Stimulated activated CD4-positive, alpha-beta T cell treated with anti-CD3 and anti-CD28 coated beads, Interleukin-15, amount 100 ng/mL, for 24 hours (primary cell): Measurements from ENCODE around the gene MAD1L1.
A peak's percentile ranks its signal among the peaks of the same experiment; 100 is the strongest.
"Not testable (repeated sequence)": the region's sequence is repeated elsewhere in the genome, so short reads cannot be mapped to it uniquely, and the experiment has no call there.

Experiments used
- DNase-seq: peaks from one replicate; pipeline ENCODE4 v3.0.0-alpha.2; 2020

Gene MAD1L1

DNA sequence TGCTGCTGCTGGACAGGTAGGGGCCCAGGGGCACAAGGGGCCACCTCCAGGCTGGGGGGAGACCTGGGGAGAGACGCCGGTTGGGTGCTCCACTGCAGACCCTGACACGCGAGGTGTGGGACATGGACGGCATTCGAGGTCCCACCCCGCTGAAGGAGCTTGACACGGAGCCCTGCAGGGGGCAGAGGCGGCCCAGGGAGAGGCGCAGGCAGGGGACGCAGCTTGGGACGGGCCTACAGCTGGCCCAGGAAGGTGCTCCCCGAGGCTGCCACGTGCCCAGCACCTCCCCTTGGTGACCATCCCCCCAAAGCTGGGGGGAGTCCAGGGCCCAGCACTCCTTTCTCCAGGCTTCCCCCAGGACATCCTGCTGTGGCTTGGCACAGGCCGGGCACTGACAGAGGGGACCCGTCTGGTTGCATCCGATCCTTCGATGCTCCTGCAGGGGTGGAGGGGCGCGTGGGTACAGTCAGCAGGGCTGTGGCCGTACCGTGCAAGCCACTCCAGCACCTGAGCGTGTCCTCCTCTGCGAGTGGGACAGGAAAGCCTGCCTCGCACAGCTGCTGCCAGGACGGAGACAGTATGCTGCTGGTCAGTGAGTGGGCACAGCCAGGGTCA, 388.3 kb downstream of the MAD1L1 start:
- DNase-seq = no peak

DNA sequence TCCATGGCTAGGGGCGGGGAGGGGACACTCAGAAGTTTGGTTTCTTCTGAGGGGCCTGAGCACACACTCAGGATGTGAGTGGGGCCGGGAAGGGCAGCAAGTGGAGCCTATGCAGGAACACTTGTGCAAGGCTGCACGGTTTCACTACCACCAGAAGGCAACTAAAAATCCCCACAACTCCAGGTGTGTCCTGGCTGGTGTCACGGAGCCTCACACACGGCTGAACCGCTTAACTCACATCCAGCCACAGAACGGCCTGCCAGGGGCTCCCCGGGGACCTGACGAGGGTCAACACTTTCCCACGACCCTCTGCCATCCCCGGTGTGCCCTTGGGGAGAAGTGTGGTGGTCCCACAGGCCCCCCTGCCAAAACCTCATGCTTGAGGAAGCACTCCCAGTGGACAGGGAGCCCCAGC, 388.8 kb downstream of the MAD1L1 start:
- no peak for DNase-seq

DNA sequence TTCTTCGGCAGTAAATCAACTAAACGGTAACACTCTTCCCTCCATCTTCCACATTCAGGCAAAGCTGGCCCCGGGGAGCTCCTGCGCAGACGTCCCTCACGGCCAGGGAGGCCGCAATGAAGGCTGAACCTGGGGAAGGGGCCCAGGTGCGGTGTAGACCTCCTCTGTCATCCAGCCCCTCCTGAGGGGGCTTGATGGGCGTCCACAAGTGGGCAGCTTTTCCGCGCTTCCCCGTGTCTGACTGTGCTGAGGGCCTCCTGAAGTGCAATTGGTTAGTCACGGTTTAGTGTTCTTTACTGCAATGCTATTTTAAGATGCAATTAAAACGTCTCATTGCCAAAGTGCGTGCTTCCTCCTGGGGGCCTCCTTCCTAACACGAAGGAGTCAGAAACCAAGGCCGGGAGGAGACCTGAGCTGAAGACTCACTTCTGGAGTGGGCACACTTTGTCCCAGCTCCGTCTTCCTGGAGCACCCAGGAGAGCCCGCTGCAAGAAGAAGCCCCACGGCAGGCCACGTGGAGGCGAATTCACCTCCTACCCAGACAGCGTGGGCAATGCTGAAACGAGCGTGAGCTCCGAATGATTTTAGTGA, 389.4 kb downstream of the MAD1L1 start:
- DNase-seq = no peak

DNA sequence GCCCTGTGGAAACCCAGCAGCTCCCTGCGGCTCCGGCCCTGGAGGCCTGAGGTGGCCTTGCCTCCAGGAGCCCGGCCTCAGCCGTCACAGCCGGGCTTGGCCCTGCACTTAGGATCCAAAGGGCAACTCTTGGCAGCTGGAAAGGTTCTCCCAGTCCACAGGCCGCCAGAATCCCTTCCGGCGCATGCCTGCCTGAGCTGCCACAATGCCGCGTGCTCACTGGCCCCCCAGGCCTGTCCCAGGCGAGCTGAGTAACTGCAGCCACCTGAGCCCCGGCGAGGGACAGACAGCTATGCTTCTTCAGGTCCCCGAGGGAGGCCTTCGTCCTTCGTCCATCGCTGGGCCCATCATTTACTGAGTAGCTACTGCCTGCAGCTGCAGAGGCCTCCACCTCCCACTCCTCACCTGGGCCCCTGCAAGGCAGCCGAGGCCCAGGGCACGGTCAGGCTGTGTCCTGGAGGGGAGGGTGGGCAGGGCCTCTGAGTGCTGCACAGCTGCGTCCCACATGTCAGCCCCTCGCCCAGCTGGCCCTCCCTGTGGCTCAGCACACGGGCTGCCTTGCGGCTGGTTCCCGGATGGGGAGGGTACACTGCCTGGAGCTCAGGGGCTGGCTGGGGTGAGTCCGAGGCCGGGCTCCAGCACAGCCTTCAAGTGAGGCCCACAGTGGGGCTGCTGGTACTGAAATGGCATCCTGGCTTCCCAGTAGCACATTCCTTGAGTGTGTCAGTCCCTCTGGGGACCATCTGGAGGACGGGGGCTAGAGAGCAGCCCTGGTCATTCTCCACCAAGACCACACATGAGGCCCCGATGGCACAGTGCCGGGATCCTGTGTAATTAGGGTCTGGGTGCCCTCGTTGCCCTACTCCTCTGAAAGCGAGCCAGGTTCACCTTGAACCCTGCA, 390.2 kb downstream of the MAD1L1 start:
- DNase-seq = no peak

DNA sequence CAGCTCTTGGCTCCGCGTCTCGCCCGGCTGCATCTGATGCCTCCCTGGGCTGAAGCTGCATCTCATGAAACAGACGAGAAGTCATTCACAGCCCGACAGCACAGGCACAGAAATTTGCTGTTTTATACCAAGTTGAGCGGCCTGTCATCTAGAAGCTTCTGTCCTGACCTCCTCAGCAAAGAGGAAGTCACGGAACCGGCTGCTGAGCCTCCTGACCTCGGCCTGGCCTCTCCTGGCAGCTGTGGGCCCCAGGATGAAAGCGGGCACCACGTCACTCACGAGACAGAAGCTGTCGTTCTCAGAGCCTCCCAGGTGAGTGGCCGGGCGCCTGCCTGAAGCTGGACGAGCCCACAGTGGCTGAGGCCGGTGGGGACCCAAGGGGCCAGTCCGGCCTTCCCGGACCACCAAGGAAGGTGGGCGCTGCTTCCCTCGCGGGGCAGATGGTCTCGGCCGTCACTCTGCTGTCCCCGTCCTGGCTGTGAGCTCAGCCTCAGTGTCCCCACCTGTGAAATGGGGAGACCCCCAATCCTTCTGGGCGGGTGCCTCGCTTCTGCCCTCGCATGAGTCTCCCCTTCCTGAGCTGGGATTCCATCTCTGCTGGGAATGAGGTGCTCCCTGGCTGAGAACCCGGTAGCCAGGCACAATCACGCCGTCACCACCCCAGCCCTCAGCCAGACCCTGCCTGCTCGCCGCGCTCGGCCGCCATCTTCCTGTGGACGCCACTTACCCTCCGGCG, 391.3 kb downstream of the MAD1L1 start:
- not testable (repeated sequence) for DNase-seq

DNA sequence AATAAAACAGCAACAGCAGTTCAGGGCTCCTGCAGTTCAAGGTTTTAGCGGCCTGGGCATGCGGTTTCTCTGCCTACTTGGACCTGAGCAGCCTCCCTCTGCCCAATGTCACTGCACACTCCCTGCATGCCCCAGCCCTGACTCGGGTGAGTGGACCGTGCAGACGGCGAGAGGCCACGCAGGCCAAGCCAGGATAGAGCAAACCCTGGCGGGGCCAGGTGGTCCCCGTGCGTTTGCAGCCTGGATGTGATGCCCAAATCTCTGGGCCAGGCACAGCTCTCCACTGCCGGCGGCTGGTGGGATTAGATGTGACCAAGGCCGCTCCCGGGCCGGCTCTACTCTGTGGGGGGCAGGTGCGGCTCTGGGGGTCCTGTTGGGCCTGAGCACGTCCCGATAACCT, 392.0 kb downstream of the MAD1L1 start:
- DNase-seq = not testable (repeated sequence)

DNA sequence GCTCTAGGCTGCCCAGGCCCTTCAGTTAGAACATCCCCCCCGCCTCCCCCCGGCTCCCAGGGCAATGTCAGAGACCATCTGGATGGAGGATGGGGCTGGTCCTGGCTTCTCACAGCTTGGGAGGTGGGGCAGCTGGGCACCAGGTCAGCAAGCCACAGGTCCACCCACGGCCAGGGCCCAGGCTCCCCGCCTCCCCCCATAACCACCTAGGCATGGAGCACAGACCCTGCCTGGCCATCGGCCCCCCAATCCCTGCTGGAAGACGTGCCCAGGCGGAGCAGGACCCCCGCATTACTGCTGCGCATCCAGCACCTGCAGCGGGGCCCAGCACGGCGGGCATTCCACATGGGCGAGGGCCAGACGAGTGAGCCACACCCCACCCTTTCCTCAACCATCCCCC, 393.0 kb downstream of the MAD1L1 start:
- no peak for DNase-seq

DNA sequence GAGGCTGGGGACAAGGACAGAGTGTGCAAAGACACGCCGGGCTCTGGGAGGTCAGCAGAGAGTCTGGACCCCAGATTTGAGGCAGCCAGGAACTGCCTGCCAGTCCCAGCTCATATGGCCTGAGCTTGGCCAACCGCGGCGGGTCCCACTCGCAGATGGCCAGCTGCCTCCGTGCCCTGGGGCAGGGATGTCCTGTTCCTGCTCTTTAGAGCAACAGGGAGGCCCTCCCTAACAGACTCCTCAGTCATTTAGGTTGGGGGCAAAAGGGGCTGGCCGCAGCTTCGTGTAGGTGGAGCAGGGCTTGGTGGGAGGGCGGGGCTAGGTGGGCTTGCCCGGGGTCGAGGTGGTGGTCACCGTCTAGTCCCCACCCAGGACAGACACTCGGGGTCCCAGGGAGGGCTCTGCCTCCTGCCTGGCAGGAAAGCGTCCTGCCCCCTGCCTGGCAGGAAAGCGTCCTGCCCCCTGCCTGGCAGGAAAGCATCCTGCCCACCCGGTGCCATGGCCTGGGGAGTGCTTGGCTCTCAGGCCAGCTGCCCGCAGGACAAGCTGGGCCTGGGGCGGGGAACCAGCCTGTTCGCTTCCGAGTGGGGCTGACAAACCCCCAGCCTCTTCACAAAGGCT, 393.7 kb downstream of the MAD1L1 start:
- not testable (repeated sequence) for DNase-seq

DNA sequence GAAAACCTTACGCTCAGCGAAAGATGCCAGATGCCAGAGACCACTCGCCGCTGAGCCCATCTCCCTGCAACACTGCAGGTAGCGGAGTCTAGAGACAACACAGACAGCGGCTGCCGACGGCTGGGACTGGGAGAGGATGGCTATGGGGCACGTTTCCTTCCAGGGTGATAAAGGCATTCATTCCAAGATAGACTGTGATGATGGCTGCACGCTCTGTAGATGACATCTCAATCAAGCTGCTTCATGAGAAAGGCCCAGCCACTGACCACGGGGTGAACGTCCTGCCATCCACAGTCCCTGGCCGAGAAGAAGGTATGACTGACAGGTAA, 394.2 kb downstream of the MAD1L1 start:
- not testable (repeated sequence) for DNase-seq

DNA sequence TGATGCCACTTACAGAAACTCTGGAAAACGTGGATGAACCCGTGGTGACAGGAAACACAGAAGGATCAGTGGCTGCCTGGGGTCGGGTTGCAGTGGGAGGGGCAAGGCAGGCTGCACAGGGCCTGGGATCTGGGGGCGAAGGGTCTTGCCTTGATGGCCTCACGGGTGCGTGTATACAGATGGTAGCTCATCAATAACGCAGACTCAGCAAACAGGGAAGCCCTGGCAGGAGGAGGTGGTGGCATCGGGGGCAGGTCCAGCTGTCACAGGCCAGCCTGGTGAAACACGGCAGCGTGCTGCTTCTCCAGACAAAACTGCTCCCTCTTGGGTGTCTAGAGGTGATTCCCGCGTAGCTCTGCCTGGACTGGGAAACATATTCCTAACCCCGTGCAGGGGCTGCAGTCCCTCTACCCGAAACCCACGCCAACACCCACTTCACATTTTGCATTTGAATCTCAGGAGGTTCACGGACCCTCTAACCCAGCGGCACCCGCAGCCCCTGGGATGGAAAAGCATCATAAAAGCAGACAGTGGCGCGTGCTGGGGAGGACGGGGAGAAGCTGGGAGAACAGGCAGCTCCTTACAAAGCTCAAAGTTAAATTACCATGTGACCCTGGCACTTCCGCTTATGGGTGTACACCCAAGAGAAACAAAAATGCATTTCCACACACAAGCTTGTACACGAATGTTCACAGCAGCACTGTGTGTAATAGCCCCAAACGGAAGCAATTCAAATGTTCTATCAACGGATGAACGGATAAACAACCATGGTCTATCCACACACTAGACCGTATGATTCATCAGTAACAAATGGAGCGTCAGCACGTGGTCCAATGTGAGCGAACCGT, 394.8 kb downstream of the MAD1L1 start:
- DNase-seq = not testable (repeated sequence)

DNA sequence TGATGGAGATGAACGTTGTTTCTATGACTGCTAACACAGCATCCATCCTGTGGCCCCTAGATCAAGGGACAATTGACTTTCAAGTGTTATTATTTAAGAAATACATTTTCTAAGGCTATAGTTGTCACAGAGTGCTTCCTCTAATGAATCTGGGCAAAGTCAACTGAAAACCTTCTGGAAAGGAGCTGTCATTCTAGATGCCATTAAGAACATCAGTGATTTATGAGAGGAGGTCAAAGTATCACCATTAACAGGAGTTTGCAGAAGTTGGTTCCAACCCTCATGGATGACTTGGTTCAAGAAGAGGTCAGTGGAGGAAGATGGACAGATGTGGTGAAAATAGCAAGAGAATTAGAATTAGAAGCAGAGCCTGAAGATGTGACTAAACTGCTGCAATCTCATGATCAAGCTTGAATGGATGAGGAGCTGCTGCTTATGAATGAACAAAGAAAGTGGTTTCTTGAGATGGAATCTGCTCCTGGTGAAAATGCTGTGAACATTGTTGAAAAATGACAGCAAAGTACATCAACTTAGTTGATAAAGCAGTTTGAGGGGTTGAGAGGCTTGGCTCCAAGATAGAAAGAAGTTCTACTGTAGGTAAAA, 400.7 kb downstream of the MAD1L1 start:
- not testable (repeated sequence) for DNase-seq

DNA sequence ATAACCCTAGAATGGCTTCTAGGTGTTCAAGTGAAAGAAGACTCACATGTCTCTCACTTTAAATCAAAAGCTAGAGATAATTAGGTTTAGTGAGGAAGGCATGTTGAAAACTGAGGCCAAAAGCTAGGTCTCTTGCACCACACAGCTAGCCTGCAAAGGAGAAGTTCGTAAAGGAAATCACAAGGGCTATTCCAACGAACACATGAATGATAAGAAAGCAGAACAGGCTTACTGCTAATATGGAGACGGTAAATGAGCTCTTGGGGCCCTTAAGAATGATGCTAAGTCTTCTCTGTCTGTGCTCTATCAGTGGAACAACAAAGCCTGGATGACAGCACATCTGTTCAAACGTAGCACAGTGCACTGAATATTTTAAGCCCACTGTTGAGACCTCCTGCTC, 401.3 kb downstream of the MAD1L1 start:
- DNase-seq = not testable (repeated sequence)

DNA sequence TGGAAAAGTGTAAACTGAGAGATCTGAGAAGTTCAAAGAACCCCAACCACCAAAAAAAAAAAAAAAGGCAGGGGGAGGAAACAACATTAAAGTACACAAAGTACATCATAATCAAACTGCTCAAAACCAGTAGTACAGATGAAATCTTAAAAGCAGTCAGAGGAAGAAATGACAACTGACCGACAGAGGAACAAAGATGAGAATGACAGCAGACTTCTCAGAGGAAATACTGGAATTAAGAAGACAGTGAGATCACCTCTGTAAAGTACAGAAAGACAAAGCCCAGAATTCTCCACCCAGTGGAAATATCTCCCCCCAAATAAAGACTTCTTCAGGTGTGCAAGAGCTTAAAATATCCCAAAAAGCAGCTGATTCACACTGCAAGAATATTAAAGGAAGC, 403.1 kb downstream of the MAD1L1 start:
- DNase-seq = not testable (repeated sequence)

DNA sequence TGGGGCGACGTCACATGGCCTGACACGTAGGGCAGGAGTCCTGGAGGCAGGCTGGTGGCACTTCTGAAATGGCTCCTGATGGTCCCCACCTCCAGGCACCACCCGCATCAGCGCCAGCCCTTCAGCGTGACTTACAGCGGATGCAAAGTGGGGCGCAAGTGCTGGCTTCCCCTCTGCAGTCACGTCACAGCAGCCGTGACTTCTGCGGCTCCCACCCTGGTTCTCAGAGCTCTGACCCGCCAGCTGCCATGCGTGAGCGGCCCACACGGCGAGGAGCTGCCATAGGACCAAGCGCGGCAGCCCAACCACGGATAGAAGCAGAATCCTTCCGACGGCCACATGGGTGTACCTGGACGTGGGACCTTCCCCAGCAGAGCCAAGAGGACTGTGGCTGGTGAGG, 403.6 kb downstream of the MAD1L1 start:
- DNase-seq = no peak

DNA sequence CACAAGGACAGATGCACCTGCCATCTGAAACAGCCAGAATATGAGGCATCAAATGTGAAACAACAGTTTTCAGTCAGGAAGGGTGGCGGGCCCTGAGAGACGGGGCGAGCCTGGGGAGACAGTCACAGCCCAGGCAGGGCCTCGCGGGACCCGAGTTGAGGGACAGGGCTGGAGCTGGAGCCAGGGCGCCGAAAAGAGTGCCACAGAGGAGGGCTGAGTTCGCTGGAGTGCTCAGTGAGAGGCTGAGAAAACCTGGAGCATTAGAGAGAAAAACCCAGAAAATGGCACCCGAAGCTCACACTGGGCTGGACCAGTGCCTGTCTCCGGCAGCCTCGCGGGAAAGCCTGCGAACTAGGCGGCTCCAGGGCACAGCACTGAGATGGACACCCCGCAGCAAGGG, 404.6 kb downstream of the MAD1L1 start:
- not testable (repeated sequence) for DNase-seq

DNA sequence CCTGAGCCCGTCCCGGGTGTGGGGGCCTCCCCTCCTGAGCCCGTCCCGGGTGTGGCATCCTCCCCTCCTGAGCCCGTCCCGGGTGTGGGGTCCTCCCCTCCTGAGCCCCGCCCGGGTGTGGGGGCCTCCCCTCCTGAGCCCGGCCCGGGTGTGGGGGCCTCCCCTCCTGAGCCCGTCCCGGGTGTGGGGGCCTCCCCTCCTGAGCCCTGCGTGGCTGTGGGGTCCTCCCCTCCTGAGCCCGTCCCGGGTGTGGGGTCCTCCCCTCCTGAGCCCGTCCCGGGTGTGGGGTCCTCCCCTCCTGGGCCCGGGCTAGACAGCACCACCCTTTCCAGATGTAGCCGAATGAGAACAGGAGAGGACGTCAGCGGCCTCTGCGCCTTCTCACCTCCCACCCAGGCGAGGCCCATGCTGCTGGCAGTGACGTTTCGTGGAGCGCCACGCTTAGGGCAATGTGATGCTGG, 405.2 kb downstream of the MAD1L1 start:
- DNase-seq = not testable (repeated sequence)

DNA sequence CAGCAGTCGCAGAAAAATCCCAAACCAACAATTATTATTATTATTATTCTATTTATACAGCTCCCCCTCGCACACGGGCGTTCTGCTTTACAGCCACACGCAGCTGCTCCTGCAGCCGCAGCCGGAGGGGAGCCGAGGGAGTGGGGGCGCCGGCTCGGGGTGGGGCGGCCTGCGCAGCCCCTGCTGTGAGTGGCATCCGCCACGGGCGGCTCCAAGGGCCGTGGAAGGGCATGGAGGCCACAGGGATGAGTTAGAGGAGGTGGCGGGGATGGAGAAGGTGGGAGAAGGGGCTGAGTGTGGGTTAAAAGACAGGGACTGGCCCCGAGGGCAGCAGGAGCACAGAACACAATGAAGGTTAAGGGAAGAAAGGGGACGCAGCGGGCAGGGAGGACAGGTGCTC, 405.8 kb downstream of the MAD1L1 start:
- not testable (repeated sequence) for DNase-seq

DNA sequence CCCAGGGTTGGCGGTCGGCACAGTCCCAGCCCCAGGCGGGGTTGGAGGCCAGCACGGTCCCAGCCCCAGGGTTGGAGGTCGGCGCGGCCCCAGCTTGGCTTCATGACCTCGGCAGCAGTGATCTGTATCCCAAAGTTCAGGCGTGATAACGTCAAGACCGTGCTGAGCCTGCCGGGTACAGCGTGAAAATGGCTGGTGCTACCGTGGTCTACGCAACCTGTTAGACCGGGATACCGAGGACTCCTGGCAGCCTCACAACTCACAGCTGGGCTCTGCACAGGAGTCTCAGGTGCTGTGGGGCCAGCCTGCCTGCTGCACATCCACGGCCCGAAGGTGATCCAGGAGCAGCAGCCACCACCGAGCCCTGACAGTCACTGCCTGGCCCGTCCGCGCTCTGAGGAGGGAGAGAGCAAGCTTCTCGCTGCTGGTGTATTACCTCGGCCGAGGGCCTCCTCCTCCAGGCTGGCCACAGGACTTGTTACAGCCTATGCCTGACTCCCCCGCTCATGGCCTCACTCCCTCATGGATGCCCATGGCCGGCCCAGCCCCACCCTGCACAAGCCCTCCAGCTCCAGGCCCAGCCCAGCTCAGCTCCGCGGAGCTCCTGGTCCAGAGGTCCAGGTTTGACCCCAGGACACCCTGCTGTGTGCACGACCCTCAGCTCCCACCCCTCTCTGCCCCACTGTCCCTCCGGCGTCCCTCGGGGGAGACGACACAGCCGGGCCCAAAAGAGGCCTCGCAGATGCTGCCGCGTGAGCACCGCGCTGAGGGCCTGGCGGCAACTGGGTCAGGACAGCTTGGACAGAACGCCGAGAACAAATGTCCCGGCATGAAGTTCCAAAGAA, 406.6 kb downstream of the MAD1L1 start:
- DNase-seq = no peak

DNA sequence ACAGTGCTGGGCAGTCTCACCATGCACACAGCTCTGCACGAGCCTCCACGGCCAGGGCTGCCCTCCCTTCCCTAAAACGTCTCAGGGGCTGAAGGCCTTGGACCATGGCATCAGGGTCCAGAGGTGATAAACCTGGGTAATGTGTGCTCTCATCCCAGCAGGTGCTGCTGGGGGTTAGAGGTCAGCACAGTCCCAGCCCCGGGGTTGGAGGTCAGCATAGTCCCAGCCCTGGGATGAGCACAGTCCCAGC, 407.2 kb downstream of the MAD1L1 start:
- not testable (repeated sequence) for DNase-seq

DNA sequence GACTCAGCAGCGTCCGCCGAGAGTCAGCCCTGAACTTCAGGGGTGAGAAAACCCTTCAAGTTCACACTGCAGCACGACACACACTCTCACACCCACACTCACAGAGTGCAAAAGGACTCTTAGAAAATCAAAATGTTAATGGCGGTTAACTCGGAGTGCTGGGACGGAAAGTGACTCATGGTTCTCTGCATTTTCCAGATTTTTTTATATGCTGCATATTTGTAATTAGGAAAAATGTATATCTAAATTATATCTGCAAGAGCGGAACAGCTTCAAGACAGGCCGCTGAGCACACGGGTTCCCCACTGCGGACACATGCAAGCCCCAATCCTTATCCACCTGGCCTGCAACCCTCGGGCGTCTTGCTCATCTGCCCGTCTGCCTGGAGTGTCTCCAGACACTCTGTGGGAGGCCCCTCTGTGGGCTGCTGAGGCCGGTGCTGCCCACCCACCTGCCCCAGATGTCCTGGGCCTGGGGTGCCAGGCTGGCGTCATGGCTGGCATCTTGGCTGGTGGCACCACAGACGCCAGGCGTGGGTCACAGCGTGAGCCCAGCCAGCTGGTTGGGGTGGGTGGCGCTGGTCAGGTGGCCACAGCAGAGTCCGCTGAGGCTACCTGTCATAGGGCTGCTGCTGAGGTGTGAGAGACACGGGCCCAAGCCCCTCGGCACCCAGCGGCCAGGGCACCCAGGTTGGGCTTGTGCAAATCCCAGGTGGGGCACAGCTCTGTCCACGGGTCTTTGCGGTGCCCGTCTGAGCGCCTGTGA, 407.7 kb downstream of the MAD1L1 start:
- peak; percentile 15 for DNase-seq
